ENCODE measurements around the gene ADCY6.

Gene ADCY6

GRCh38 chr12:48777501-48778400 is 11.1 kb downstream of the ADCY6 start:
- no peak for ATAC-seq
- TF ChIP-seq ESRRG (CRISPR knock-in tag; IDR thresholded peaks at IDR 0.05) (no peak), OSR1 (CRISPR knock-in tag; IDR thresholded peaks at IDR 0.05) (no peak), ZNF8 (CRISPR knock-in tag; IDR thresholded peaks at IDR 0.05) (no peak), GLIS3 (CRISPR knock-in tag; IDR thresholded peaks at IDR 0.05) (no peak), SNAI2 (CRISPR knock-in tag; IDR thresholded peaks at IDR 0.05) (no peak), ISL1 (CRISPR knock-in tag; IDR thresholded peaks at IDR 0.05) (no peak), ZNF565 (CRISPR knock-in tag; conservative IDR thresholded peaks at IDR 0.05; ENCODE audit: low read depth) (no peak), BACH2 (CRISPR knock-in tag; IDR thresholded peaks at IDR 0.05; ENCODE audit: borderline replicate concordance) (no peak), ZC3H10 (CRISPR knock-in tag; IDR thresholded peaks at IDR 0.05) (no peak), TCF4 (CRISPR knock-in tag; IDR thresholded peaks at IDR 0.05; ENCODE audit: borderline replicate concordance) (no peak), ZNF70 (CRISPR knock-in tag; IDR thresholded peaks at IDR 0.05) (no peak), CREB5 (CRISPR knock-in tag; IDR thresholded peaks at IDR 0.05; ENCODE audit: low read depth) (no peak)
- TF ChIP-seq, protein P1, sequence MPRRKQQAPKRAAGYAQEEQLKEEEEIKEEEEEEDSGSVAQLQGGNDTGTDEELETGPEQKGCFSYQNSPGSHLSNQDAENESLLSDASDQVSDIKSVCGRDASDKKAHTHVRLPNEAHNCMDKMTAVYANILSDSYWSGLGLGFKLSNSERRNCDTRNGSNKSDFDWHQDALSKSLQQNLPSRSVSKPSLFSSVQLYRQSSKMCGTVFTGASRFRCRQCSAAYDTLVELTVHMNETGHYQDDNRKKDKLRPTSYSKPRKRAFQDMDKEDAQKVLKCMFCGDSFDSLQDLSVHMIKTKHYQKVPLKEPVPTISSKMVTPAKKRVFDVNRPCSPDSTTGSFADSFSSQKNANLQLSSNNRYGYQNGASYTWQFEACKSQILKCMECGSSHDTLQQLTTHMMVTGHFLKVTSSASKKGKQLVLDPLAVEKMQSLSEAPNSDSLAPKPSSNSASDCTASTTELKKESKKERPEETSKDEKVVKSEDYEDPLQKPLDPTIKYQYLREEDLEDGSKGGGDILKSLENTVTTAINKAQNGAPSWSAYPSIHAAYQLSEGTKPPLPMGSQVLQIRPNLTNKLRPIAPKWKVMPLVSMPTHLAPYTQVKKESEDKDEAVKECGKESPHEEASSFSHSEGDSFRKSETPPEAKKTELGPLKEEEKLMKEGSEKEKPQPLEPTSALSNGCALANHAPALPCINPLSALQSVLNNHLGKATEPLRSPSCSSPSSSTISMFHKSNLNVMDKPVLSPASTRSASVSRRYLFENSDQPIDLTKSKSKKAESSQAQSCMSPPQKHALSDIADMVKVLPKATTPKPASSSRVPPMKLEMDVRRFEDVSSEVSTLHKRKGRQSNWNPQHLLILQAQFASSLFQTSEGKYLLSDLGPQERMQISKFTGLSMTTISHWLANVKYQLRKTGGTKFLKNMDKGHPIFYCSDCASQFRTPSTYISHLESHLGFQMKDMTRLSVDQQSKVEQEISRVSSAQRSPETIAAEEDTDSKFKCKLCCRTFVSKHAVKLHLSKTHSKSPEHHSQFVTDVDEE (CRISPR knock-in tag; IDR thresholded peaks at IDR 0.05), result no peak
- TF ChIP-seq, protein P2, sequence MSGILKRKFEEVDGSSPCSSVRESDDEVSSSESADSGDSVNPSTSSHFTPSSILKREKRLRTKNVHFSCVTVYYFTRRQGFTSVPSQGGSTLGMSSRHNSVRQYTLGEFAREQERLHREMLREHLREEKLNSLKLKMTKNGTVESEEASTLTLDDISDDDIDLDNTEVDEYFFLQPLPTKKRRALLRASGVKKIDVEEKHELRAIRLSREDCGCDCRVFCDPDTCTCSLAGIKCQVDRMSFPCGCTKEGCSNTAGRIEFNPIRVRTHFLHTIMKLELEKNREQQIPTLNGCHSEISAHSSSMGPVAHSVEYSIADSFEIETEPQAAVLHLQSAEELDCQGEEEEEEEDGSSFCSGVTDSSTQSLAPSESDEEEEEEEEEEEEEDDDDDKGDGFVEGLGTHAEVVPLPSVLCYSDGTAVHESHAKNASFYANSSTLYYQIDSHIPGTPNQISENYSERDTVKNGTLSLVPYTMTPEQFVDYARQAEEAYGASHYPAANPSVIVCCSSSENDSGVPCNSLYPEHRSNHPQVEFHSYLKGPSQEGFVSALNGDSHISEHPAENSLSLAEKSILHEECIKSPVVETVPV (CRISPR knock-in tag; IDR thresholded peaks at IDR 0.05), result no peak

DNA sequence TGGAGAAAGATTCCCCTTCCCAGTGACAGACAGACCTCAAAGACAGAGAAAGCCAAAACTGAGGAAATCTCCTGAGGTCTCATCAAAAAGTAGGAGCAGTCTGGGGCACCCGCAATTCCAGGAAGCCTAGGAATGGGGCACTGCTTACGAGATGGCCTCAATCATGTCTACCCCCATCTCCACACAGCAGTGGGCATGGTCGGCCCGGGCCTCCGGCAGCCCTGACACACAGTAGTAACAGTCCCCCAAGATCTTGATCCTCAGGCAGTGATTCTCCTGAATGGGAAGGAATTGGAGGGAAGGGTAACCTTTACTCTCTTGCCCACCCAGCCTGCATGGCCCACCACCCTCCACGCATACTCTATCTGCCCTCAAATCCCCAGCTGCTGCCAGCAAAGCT is 11.9 kb downstream of the ADCY6 start:
- no peak for ATAC-seq
- TF ChIP-seq ZNF8 (CRISPR knock-in tag; IDR thresholded peaks at IDR 0.05) (no peak), ESRRG (CRISPR knock-in tag; IDR thresholded peaks at IDR 0.05) (no peak)

DNA sequence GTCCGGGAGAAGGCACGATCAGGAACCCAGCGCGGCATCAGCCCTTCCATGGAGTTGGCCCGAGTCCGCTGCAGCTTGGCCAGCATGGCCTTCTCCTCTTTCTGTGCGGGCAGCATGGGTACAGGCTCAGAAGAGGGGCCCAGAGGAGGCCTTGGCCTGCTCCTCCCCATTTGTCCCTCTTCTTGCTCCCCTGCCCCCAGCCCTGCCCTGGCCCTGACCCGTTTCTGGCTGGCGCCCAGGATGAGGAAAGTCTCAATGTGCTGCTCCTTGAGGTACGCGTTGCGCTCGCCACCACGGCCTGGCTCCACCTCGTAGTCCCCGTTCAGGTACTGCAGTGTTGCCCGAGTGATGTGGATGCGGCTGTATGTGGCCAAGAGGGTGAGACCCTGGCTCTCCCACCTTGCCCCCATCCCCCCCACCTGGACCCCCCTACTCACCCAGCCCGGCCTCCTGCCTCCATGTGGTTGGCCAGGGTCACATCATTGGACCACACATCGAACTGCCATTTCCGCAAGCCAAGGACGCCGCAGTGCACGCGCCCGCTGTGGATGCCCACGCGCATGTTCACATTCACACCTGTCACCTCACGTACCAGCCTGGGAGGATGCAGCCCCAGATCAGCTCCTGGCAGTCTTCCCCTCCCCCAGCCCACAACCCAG is 12.8 kb downstream of the ADCY6 start:
- TF ChIP-seq, protein P1 (CRISPR knock-in tag; IDR thresholded peaks at IDR 0.05), result no peak
- TF ChIP-seq GLIS3 (CRISPR knock-in tag; IDR thresholded peaks at IDR 0.05) (no peak), TOX (CRISPR knock-in tag; IDR thresholded peaks at IDR 0.05; ENCODE audit: borderline replicate concordance) (no peak), CSDC2 (CRISPR knock-in tag; IDR thresholded peaks at IDR 0.05) (no peak), ARNTL (CRISPR knock-in tag; IDR thresholded peaks at IDR 0.05; ENCODE audit: borderline replicate concordance, low read depth) (no peak), TCF4 (CRISPR knock-in tag; IDR thresholded peaks at IDR 0.05; ENCODE audit: borderline replicate concordance) (no peak), RARB (CRISPR knock-in tag; IDR thresholded peaks at IDR 0.05) (no peak), ZFP3 (CRISPR knock-in tag; IDR thresholded peaks at IDR 0.05) (no peak), ZNF8 (CRISPR knock-in tag; IDR thresholded peaks at IDR 0.05) (no peak), ZNF70 (CRISPR knock-in tag; IDR thresholded peaks at IDR 0.05) (no peak), ZNF565 (CRISPR knock-in tag; conservative IDR thresholded peaks at IDR 0.05; ENCODE audit: low read depth) (no peak), PPARA (CRISPR knock-in tag; IDR thresholded peaks at IDR 0.05; ENCODE audit: borderline replicate concordance) (no peak)
- no peak for ATAC-seq

Measured in SK-N-SH treated with all-trans-retinoic acid at 6 μM for 48 hours (cell line).